ENCODE measurements around the gene DPP10.

DPP10 gene

GRCh38 chr2:114698520-114698919 is 256.1 kb downstream of the DPP10 start:
- no peak for TF ChIP-seq CTCF (IDR thresholded peaks at IDR 0.05; ENCODE audit: control insufficient read depth, extremely low read depth, insufficient read depth)
- DNase-seq (ENCODE audit: low read depth): no peak
- H3K4me3 ChIP-seq (ENCODE audit: low read depth, low read length): no peak overlapping the region

GRCh38 chr2:114699423-114699944 is 257.0 kb downstream of the DPP10 start:
- DNase-seq (ENCODE audit: low read depth): peak; percentile 8
- no peak overlapping the region for H3K4me3 ChIP-seq (ENCODE audit: low read depth, low read length)
- TF ChIP-seq CTCF (IDR thresholded peaks at IDR 0.05; ENCODE audit: control insufficient read depth, extremely low read depth, insufficient read depth): no peak

- TF ChIP-seq CTCF (IDR thresholded peaks at IDR 0.05; ENCODE audit: control insufficient read depth, extremely low read depth, insufficient read depth): no peak
- no peak for DNase-seq (ENCODE audit: low read depth)
- no peak overlapping the region for H3K4me3 ChIP-seq (ENCODE audit: low read depth, low read length)
Observed at GRCh38 chr2:114700440-114700839, 258.0 kb downstream of the DPP10 start.

DNA sequence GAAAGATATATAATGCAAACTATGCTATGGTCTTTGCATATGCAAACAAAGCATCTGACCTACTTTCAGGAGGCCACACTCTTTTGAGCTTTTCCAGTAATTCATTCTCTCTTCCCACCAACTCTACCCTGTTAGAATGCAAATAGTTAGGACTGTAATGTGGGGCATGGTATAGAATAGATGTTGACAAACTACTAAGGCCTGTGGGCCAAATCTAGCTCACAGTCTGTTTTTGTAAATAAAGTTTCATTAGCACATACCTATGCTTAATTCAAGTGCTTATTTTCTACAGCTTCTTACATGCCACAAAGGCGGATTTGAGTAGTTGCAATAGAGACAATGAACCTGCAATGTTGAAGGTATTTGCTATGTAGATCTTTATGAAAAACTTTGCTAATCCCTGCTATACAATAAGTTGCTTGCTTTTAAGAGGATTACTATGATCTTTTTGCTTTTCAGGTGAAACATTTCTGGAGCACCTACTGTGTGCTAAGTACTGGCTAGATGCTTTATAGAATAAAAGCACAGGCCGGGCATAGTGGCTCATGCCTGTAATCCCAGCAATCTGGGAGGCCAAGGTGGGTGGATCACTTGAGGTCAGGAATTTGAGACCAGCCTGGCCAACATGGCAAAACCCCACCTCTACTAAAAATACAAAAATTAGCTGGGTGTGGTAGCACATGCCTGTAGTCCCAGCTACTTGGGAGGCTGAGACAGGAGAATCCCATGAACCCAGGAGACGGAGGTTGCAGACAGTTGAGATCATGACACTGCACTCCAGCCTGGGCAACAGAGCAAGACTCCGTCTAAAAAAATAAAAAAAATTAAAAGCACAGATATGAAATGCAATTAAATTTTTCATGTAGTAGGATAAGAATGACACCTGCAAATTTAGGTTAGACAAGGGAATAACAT is 267.8 kb downstream of the DPP10 start:
- H3K4me3 ChIP-seq (ENCODE audit: low read depth, low read length): no peak overlapping the region

GRCh38 chr2:114714313-114714712 is 271.9 kb downstream of the DPP10 start:
- TF ChIP-seq CTCF (IDR thresholded peaks at IDR 0.05; ENCODE audit: control insufficient read depth, extremely low read depth, insufficient read depth): no peak
- DNase-seq (ENCODE audit: low read depth): no peak
- no peak overlapping the region for H3K4me3 ChIP-seq (ENCODE audit: low read depth, low read length)

More for the DNA sequence above, 267.8 kb downstream of the DPP10 start:
- no peak for DNase-seq (ENCODE audit: low read depth)
- no peak for TF ChIP-seq CTCF (IDR thresholded peaks at IDR 0.05; ENCODE audit: control insufficient read depth, extremely low read depth, insufficient read depth)

- DNase-seq (ENCODE audit: low read depth): no peak
- TF ChIP-seq CTCF (IDR thresholded peaks at IDR 0.05; ENCODE audit: control insufficient read depth, extremely low read depth, insufficient read depth): no peak
- no peak overlapping the region for H3K4me3 ChIP-seq (ENCODE audit: low read depth, low read length)
Observed at GRCh38 chr2:114717049-114717448, 274.6 kb downstream of the DPP10 start.
